ENCODE data around the gene HUNK. TPM values are rescaled to one million over a fixed set of nuclear protein-coding genes. Genes with fewer than 3 reads are reported as not detected.
"Not testable (repeated sequence)": the region's sequence is repeated elsewhere in the genome, so short reads cannot be mapped to it uniquely, and the experiment has no call there.

Gene HUNK
- total RNA-seq, 1 donor from 2014 or later: 2.0 TPM

GRCh38 chr21:31943561-31943960, 70.7 kb downstream of the HUNK start:
- no peak overlapping the region for H3K4me3 ChIP-seq
- TF ChIP-seq CTCF (IDR thresholded peaks at IDR 0.05): no peak
- ATAC-seq (no peak), DNase-seq (no peak)
- intact Hi-C loops (cut with DNase I): no loop called here
- H3K27me3 ChIP-seq: no peaks in the 10 kb centered on the region
- H3K9me3 ChIP-seq: no peaks in the 10 kb centered on the region
- no peaks in the 10 kb centered on the region for H3K36me3 ChIP-seq
- H3K27ac ChIP-seq: no peak overlapping the region
- H3K4me1 ChIP-seq: no peaks in the 10 kb centered on the region

DNA sequence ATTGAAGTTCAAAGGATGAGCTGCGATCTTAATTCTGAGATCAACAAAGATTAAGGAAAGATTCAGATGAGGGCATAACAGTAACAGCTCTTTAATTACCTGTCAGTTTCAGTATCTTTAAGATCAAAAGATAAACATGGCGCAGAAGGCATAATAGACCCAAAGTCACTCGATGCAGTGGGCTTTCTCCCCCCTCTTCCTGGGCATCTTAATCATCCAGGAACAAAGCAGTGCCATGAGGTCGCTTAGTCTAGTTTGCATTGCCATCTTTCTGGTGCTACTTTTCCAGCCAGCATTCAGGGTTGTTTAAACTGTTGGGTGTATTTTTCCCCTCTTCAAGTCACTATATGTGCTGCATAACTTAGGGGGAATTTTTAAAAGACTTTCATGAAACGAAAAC, 72.3 kb downstream of the HUNK start:
- intact Hi-C loops (cut with DNase I): no loop called here
- TF ChIP-seq CTCF (IDR thresholded peaks at IDR 0.05): no peak
- no peaks in the 10 kb centered on the region for H3K4me1 ChIP-seq
- H3K36me3 ChIP-seq: no peaks in the 10 kb centered on the region
- no peaks in the 10 kb centered on the region for H3K27me3 ChIP-seq
- no peaks in the 10 kb centered on the region for H3K9me3 ChIP-seq
- ATAC-seq (no peak), DNase-seq (no peak)
- no peak overlapping the region for H3K27ac ChIP-seq
- H3K4me3 ChIP-seq: no peak overlapping the region

DNA sequence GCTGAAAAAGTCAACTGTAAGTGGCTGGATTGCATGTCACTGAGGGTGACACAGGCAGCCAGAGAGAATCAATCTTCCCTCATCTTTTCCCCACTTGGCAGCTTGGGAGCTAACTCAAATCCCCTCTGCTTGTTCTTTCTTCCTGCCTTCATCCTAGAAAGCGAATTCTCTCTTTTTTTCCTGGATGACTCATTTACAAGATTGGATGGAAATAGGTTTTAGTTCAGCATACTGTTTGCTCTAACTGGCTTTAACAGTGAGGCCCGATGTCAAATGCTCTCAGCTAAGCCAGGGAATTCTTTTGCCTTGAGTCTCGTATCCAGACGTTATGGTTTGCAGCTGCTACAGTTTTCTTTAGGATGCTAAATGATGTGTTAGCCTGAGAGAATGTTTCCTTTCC, 72.7 kb downstream of the HUNK start:
- Histone ChIP-seq H3K27me3 (no peaks in the 10 kb centered on the region), H3K36me3 (no peaks in the 10 kb centered on the region), H3K4me3 (no peak overlapping the region), H3K27ac (no peak overlapping the region), H3K9me3 (no peaks in the 10 kb centered on the region), H3K4me1 (no peaks in the 10 kb centered on the region)
- intact Hi-C loops (cut with DNase I): no loop called here
- ATAC-seq: no peak
- no peak for DNase-seq
- no peak for TF ChIP-seq CTCF (IDR thresholded peaks at IDR 0.05)

DNA sequence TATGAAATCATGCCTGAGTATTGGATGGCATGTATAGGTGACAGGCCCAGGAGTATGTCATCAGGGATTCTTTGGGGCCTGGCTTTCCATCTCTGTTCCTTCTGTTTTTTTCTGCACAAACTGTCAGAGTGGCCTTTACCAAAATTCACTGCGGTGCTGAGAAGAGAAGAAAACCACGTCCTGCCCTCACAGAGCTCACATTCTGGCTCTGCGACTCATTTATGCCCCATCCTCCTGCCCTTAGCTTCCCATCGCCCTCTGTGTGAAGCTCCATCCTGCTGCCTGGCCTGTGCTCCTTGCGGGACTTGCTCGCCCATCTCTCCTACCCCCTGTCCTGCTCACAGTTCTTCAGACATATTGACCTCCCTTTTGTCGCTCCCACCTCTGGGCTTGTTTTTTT, 73.4 kb downstream of the HUNK start:
- Histone ChIP-seq H3K4me1 (no peaks in the 10 kb centered on the region), H3K4me3 (no peak overlapping the region), H3K9me3 (no peaks in the 10 kb centered on the region), H3K27ac (no peak overlapping the region), H3K27me3 (no peaks in the 10 kb centered on the region), H3K36me3 (no peaks in the 10 kb centered on the region)
- DNase-seq (no peak), ATAC-seq (no peak)
- intact Hi-C loops (cut with DNase I): no loop called here
- no peak for TF ChIP-seq CTCF (IDR thresholded peaks at IDR 0.05)

GRCh38 chr21:31946876-31947550, 74.2 kb downstream of the HUNK start:
- H3K27ac ChIP-seq; DNase-seq; H3K36me3 ChIP-seq; H3K4me1 ChIP-seq; H3K9me3 ChIP-seq; H3K27me3 ChIP-seq; H3K4me3 ChIP-seq; ATAC-seq; intact Hi-C loops (cut with DNase I): not testable (repeated sequence)

DNA sequence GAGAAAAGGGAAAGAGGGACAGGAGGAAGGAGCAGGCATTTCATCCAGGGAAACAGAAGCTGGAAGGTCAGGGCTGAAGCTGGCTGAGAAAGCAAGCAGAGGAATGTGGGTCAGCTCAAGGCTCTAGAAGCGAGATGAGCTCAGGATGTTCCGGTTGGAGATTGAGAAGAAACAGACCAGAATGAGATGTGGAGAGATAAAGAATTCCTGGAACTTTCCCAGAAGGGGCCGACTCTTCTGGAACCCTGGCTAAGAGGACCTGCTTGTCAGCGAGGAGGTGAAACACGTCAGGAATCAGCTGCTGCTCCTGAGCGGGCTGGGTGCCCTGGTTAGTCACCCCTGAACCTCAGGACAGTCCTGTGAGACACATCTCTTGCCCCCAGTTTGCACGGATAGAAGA, 75.9 kb downstream of the HUNK start:
- no peak overlapping the region for H3K4me3 ChIP-seq
- intact Hi-C loops (cut with DNase I): no loop called here
- no peaks in the 10 kb centered on the region for H3K27me3 ChIP-seq
- ATAC-seq: no peak
- no peak for TF ChIP-seq CTCF (IDR thresholded peaks at IDR 0.05)
- H3K9me3 ChIP-seq: no peaks in the 10 kb centered on the region
- H3K36me3 ChIP-seq: no peaks in the 10 kb centered on the region
- no peak for DNase-seq
- no peaks in the 10 kb centered on the region for H3K4me1 ChIP-seq
- no peak overlapping the region for H3K27ac ChIP-seq
